Glutamatergic neuron (in vitro differentiated cells): Measurements from ENCODE around the gene FBXO31. TPM values are rescaled to one million over a fixed set of nuclear protein-coding genes. Genes with fewer than 3 reads are reported as not detected.
A peak's percentile ranks its signal among the peaks of the same experiment; 100 is the strongest.
"Not testable (repeated sequence)": the region's sequence is repeated elsewhere in the genome, so short reads cannot be mapped to it uniquely, and the experiment has no call there.

ENCODE experiments used
- DNase-seq: peaks from one replicate; pipeline ENCODE4 v3.0.0; 2022
- H3K27ac Mint-ChIP-seq: one replicate; pipeline ENCODE4 v1.8.0; 2020; ENCODE audit warnings: mild to moderate bottlenecking, mixed read lengths, inconsistent platforms; ENCODE audit not compliant: unreplicated experiment
- H3K27me3 Mint-ChIP-seq: one replicate; pipeline ENCODE4 v1.8.0; 2020; ENCODE audit warnings: mild to moderate bottlenecking, moderate library complexity, mixed read lengths, inconsistent platforms; ENCODE audit not compliant: unreplicated experiment
- H3K36me3 Mint-ChIP-seq: one replicate; pipeline ENCODE4 v1.8.0; 2020; ENCODE audit warnings: mild to moderate bottlenecking, mixed read lengths, inconsistent platforms; ENCODE audit not compliant: unreplicated experiment
- H3K4me1 Mint-ChIP-seq: one replicate; pipeline ENCODE4 v1.8.0; 2020; ENCODE audit warnings: mild to moderate bottlenecking, low read depth, mixed read lengths, inconsistent platforms; ENCODE audit not compliant: unreplicated experiment
- H3K4me3 Mint-ChIP-seq: one replicate; pipeline ENCODE4 v1.8.0; 2020; ENCODE audit warnings: mild to moderate bottlenecking, mixed read lengths, inconsistent platforms; ENCODE audit not compliant: unreplicated experiment
- H3K9me3 Mint-ChIP-seq: one replicate; pipeline ENCODE4 v1.8.0; 2020; ENCODE audit warnings: mild to moderate bottlenecking, moderate library complexity, mixed read lengths, inconsistent platforms; ENCODE audit not compliant: unreplicated experiment
- total RNA-seq: library from RNA; stranded (reverse); fragmentation: NEBNext Ultra II Directional; extraction: Animal tissue kit (Norgen Biotek cat#: 25700); gene quantifications from one replicate; pipeline ENCODE4 v1.2.1, GENCODE V29; 2021; ENCODE audit not compliant: unreplicated experiment
- TF ChIP-seq, protein P1 (sequence below): fragments of 200-600 bp; sonication (generic); IDR thresholded peaks from one replicate; pipeline ENCODE4 v1.5.0; 2021; ENCODE audit not compliant: partially characterized antibody, unreplicated experiment

The FBXO31 gene
- total RNA-seq, 1 donor from 2014 or later: 66.7 TPM

DNA sequence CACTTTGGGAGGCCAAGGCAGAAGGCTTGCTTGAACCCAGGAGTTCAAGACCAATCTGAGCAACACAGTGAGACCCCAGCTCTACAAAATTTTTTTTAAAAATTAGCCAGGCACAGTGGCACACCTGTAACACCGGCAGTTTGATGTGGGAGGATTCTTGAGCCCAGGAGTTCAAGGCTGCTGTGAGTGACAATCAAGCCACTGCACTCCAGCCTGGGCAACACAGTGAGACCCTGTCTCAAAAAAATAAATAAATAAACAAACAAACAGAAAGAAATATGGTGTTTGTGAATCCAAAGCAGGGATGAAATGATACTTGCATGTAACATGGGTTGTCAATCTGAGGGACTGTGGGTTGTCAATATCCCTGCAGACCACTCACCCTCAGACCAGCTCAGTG is 16.6 kb downstream of the FBXO31 start:
- peak overlapping the region; percentile 18 for H3K4me3 Mint-ChIP-seq
- H3K27me3 Mint-ChIP-seq: no peaks in the 10 kb centered on the region
- TF ChIP-seq, protein P1, sequence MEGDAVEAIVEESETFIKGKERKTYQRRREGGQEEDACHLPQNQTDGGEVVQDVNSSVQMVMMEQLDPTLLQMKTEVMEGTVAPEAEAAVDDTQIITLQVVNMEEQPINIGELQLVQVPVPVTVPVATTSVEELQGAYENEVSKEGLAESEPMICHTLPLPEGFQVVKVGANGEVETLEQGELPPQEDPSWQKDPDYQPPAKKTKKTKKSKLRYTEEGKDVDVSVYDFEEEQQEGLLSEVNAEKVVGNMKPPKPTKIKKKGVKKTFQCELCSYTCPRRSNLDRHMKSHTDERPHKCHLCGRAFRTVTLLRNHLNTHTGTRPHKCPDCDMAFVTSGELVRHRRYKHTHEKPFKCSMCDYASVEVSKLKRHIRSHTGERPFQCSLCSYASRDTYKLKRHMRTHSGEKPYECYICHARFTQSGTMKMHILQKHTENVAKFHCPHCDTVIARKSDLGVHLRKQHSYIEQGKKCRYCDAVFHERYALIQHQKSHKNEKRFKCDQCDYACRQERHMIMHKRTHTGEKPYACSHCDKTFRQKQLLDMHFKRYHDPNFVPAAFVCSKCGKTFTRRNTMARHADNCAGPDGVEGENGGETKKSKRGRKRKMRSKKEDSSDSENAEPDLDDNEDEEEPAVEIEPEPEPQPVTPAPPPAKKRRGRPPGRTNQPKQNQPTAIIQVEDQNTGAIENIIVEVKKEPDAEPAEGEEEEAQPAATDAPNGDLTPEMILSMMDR: no peak
- peaks cover 4% of the 10 kb centered on the region for H3K36me3 Mint-ChIP-seq
- no peak for DNase-seq
- peaks cover 52% of the 10 kb centered on the region for H3K4me1 Mint-ChIP-seq
- no peaks in the 10 kb centered on the region for H3K9me3 Mint-ChIP-seq
- H3K27ac Mint-ChIP-seq: peak overlapping the region; percentile 89

DNA sequence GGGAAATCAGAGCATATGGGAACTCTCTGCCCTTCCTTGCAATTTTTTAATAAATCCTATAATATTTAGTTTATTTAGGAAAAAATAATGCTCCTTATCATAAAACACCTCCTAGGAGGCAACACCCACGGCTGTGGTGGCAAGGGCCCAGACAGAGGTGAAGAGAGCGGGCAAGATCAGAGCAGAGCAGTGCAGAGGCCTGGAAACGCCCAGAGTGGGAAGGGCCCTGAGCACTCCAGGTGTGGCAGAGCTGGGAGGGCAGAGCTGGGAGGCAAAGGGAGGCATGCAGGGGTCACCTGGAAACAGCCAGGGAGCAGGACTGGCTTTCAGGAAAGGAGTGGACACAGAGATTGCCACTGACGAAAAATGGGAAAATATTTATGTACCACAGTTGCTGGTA is 17.3 kb downstream of the FBXO31 start:
- H3K4me1 Mint-ChIP-seq: peaks cover 48% of the 10 kb centered on the region
- TF ChIP-seq, protein P1: no peak
- H3K9me3 Mint-ChIP-seq: no peaks in the 10 kb centered on the region
- H3K4me3 Mint-ChIP-seq: no peak overlapping the region
- no peaks in the 10 kb centered on the region for H3K27me3 Mint-ChIP-seq
- H3K36me3 Mint-ChIP-seq: peaks cover 4% of the 10 kb centered on the region
- DNase-seq: no peak
- H3K27ac Mint-ChIP-seq: peak overlapping the region; percentile 57

DNA sequence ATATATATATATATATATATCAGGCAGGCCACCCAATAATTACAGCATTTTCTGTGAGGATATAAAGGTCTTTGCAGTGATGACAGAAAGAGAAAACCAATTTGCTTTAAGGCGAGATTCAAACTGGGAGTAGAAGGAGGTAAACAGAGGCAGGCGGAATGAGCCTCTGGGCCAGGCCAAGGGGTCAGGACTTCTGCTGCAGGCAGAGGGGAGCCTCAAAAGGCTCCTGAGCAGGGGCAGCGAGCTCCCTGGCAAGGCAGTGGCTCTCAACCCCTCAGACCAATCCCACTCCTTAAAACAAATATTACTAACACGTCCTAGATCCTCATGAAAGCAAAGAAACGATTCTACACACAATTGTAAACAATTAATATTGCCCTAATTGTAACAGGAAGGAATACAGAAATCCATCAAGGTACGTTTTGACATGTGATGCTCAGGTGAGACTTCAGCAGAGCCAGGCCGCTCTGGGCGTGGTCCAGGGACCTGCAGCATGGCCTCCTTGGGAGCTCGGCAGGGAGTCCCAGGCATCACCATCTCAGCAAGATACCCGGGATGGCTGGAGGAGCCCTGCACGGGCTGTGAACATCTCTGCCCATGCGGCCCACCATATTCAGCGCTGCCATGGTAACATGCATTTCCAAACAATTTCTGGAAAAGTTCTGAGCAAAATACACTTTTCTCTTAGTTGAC is 18.4 kb downstream of the FBXO31 start:
- Mint-ChIP-seq H3K27ac (no peak overlapping the region), H3K4me3 (peak overlapping the region; percentile 47), H3K27me3 (no peaks in the 10 kb centered on the region), H3K4me1 (peaks cover 41% of the 10 kb centered on the region), H3K9me3 (no peaks in the 10 kb centered on the region), H3K36me3 (peaks cover 4% of the 10 kb centered on the region)
- no peak for DNase-seq
- TF ChIP-seq, protein P1: no peak

DNA sequence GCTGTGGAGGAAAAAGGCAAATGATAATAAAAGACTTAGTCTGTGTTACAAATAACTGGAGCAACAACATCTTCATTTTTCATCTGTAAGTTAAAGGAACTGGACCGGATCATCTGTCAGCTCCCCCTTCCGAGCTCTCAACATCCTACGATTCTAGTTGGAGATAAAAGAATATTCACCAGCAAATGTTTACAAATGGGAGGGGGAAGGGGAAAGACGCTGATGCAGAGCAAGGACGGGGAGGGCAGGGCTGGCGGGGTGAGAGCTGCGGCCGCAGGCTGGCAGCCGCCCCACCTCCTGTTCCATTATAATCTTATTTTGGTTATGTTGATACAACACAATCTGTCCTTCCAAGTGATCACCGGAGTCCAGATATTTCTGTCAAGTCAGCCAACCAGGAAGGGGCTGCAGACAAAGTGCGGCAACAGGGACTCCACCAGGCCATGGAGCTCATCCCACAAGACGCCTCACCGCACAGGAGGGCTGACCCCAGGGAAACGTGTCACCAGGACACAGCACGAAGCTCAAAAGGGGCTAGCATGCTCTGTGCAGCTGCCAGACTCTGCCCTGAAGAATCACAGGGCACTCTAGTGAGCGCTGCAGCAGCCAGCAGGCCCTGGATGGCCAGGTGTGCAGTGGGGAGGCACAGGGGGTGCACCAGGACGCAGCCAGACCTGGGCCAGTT is 19.7 kb downstream of the FBXO31 start:
- peaks cover 34% of the 10 kb centered on the region for H3K4me1 Mint-ChIP-seq
- peak; percentile 49 for DNase-seq
- H3K4me3 Mint-ChIP-seq: peak overlapping the region; percentile 72
- TF ChIP-seq, protein P1: no peak
- H3K9me3 Mint-ChIP-seq: peaks cover 3% of the 10 kb centered on the region
- H3K27ac Mint-ChIP-seq: peak overlapping the region; percentile 91
- no peaks in the 10 kb centered on the region for H3K27me3 Mint-ChIP-seq
- peaks cover 4% of the 10 kb centered on the region for H3K36me3 Mint-ChIP-seq

DNA sequence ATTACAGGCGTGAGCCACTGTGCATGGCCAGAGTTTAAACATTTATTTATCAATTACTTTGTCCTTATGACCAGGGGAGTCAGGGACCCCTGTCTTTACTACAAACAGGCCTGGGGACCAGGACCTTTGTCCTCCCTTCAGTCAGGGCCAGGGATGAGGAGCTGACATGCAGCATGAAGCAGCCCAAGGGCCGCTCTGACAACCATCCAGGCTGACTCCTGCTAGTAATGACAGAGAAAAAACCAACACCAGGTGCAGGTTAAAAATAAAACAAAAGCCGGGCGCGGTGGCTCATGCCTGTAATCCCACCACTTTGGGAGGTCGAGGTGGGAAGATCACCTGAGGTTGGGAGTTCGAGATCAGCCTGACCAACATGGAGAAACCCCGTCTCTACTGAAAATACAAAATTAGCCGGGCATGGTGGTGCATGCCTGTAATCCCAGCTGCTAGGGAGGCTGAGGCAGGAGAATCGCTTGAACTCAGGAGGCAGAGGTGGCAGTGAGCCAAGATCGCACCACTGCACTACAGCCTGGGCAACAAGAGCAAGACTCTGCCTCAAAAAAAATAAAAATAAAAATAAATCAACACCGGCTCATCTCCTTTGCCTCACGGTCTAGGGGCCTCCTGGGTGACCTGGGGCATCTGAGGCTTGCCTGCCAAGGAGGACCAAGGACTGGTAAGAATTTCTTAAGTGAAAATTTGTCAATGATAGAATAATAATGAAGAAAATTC is 20.6 kb downstream of the FBXO31 start:
- H3K27ac Mint-ChIP-seq: peak overlapping the region; percentile 91
- not testable (repeated sequence) for H3K9me3 Mint-ChIP-seq, H3K27me3 Mint-ChIP-seq, DNase-seq, H3K36me3 Mint-ChIP-seq
- H3K4me3 Mint-ChIP-seq: peak overlapping the region; percentile 72
- peaks cover 31% of the 10 kb centered on the region for H3K4me1 Mint-ChIP-seq
